G401 (cell line): ENCODE results near the gene C5orf58. TPM values are rescaled to one million over a fixed set of nuclear protein-coding genes. Genes with fewer than 3 reads are reported as not detected.

ENCODE experiments used
- DNase-seq: peaks from one replicate; pipeline ENCODE4 v3.0.0-alpha.2; 2015; ENCODE audit warnings: low spot score
- in situ Hi-C: cut with HindIII; loops from 2 replicates; pipeline ENCODE4 v1.10.0; 2016; ENCODE audit warnings: low sequenced_read_pairs, mixed read lengths
- total RNA-seq: library from RNA; depleted of rRNA; stranded (reverse); fragments of >200 nt; shearing (Covaris generic); gene quantifications from 2 replicates; pipeline ENCODE4 v1.2.3, GENCODE V29; 2014

Gene C5orf58
- total RNA-seq, 1 experiment from 2014 or later, result not detected

DNA sequence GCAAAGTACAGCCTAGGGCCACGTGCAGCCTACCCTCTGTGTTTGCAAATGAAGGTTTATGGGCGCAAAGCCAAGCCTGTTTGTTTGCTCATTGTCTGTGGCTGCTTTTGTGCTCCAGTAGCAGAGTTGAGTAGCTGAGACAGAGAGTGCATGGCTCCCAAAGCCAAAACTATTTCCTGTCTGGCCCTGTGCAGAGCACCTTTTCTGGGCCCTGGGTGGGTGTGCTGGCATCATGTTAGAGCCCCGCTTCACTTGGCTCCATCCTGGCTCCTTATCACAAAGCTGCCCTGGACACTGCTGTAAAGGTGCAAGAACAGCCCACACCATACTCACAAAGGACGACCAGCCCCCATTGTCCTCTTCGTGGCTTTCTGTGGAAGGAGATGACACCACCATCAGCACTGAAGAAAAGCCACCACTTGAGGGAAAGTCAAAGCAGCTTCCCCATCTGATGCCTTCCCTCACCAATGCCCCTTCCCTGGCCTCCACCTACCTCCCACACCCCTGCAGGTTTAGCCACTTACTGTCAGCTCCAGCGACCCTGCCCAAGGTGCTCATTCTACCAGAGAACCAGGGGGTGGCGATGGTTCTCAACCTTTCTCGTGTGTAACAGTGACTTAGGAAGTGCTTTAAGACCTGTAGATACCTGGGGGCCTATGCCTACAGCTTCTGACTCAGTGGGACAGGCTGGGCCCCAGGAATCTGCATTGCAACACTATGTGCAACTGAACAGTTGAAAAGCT is 41.4 kb downstream of the C5orf58 start:
- in situ Hi-C loops, result no loop called here

DNA sequence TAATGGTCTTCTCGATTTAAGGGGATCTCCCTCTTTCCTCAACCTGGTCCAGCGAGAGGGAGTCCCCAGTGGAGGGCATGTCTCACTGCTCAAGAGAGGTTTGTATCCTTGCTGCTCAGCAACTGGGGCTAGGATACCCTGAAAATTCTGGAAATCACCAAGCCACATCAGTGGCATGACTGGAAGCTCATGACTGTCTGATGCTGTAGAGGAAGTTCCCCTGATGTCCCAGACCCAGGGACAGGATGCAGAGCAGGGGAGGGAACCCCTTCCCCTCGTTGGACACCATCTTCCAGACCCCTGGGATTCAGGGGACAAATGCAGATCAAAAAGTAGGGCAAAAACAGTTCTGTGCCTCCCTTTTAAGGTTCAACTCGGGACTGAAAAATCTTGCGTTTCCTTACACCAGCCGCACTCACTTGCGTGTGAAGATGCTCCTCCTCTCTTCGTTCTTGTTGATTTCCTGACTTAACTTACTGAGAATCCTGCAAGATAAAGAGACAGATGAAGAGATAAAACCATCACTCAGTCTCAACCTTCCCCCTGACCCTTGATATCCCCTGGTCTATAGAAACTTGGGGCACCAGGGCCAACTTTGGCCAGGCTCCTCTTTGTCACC is 42.7 kb downstream of the C5orf58 start:
- DNase-seq, result no peak
- in situ Hi-C loops, result no loop called here

More for the DNA sequence above, 41.4 kb downstream of the C5orf58 start:
- DNase-seq, result no peak

DNA sequence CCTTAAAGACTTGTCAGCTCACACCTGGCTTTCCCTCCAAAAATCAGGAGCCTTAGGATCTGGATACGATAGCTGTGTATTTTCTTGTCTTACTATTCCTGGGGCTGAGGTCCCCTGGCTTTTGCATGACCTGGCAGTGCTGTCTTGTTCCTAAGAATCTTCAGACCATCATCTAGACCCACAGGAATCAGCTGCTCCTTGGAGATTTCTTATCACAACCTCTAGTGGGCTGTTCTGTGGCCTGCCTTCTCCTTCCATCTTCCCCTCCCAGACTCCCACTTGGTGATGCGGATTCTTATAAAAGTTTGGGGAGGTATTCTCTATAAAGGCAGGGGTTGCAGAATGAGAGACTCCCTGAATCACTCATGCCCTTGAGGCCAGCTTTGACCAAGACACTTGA is 43.4 kb downstream of the C5orf58 start:
- in situ Hi-C loops, result no loop called here

DNA sequence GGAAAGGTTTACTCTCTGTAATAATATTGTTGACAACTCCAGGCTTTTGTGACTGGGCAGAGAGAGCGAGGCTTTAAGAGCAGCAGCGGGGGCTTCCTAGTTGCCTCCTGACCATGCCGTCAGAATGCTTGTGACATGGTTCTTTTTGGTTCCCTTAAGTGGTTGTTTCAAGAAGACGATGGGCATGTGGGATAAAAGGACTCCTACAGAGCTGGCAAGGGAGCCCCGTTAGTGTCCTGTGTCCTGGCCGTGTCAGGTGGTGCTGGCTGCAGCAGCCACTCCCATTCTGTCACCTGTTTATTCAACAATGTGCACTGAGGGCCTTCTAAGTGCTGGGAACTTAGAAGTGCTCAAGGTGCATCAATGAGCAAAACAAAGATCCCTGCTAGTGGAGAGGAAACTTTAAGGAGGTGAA is 45.1 kb downstream of the C5orf58 start:
- no peak for DNase-seq
- in situ Hi-C loops, result no loop called here

More for the DNA sequence above, 43.4 kb downstream of the C5orf58 start:
- DNase-seq, result no peak

DNA sequence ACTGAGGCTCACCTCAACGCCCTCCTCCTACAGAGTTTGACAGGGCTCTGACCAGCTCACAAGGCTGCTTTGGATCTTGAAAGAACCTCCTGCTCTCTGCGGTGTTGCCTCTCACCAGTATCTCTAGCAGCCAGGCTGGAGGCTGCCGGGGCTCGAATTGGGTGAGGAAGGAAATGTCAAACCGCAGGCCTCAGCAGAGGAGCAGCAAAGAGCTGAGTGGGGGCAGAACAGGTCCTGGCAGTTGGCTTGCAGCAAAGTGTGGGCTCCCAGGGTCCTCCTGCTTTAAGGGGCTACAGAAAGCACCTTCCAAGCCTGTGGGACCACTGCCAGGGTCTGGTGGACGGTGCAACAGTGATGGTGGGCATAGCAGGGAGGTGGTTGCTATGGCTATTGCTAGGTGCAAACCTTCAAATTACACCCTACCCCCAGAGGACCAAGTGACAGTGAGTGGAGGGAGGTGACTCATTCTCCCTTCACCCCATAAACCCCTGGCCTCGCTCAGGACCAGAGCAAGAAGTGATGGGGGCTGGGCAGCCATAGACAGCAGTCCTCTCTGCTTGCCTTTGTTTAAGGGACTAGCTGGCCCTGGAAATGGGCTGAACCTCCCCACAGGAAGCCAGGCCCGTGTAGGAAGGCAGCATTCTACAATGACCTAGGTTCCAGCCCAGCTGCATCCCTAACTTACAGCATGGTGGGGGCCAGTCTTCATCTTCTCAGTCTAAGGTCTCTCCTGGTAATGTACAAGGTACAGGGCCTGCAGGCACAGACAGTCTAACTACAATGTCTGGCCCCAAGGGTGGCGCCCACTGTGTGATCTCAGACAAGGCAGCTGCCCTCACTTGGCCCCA is 46.0 kb downstream of the C5orf58 start:
- in situ Hi-C loops, result no loop called here
- no peak for DNase-seq

DNA sequence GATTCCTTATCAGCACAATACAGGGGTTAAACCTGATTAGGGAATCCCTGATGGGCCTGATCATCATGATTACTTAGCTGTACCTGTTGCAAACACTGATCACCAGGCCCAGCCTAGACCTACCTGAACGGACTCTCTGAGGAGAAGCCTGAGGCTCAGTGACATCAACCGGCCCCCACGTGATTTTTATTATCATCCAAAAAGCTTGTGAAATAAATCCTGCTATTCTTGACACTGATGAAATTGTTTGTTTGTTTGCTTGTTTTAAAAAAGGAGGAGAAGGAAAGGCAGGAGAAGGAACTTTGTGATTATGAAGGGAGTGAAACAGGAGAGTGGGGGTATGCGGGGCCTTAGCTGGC is 46.7 kb downstream of the C5orf58 start:
- in situ Hi-C loops, result no loop called here
- no peak for DNase-seq

DNA sequence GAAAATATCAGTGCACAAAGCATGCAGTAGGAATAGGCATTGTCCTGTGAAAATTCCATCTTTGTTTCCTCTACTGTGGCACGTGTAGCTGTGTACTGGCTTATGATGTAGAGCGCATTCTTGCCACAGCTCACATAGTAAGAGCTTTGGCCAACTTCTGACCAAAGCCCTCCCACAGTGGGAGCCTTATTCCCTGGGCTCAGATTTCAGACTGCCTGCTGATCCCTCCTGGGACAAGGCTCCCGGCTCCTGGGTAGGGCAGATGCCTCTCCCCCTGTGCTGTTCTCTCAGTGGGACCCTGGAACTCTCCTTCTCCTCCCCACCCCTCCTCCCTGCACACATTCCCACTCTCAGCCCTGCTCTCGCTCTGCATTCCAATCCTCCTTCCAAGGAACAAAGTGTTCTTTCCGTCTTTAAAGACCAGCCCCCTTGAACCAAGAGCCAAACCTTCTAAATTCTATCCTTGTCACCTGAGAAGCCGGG is 47.3 kb downstream of the C5orf58 start:
- in situ Hi-C loops, result no loop called here
- no peak for DNase-seq

DNA sequence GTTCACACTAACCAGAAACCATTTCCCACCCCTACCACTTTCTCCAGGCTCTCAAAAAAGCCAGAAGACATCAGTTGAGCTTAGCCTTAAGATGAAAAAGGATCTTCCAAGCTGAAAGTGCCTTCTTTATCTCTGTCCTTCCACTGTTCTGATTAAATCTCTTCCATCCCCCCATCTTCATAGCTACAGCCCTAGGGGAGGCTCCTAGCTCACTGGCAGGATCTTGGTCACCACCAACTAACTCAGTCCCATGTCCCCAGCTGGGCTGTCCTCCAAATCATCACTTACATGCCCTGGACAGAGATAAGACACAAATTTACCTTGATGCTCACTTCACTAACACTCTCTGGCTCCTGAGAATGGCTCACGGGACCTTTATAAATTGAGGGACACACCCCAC is 50.5 kb downstream of the C5orf58 start:
- in situ Hi-C loops, result no loop called here
- no peak for DNase-seq

DNA sequence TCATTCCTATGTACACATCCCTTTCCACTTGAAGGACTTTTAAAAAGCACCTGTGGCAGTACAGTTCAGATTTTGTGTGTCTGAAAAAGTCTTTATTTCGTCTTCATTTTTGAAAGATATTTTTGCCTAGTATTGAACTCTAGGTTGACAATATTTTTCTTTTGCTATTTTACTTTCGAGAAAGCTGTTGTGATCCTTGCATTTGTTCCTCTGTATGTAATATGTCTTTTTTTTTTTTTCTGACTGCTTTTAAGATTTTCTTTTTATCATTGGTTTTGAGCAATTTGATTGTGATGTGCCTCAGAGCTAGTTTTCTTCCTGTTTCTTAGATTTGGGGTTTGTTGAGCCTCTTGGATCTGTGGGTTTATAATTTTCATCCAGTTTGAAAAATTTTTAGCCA is 51.4 kb downstream of the C5orf58 start:
- in situ Hi-C loops, result no loop called here
- no peak for DNase-seq

DNA sequence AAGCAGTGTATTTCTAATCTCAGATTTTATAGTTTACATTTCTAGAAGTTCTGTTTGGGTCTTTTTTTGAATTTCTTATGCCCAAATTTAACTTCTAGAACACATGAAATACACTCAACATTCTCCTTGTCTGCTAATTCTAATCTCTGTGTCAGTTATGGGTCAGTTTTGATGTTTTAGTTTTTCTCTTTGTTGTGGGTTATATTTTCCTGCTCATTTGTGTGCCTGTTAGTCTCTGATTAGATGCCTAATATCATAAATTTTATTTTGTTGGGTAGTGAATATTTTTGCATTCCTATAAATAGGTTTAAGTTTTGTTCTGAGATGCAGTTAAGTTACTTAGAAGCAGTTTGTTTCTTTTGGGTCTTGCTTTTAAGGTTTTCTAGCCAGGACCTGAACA is 52.4 kb downstream of the C5orf58 start:
- in situ Hi-C loops, result no loop called here
- DNase-seq, result no peak

DNA sequence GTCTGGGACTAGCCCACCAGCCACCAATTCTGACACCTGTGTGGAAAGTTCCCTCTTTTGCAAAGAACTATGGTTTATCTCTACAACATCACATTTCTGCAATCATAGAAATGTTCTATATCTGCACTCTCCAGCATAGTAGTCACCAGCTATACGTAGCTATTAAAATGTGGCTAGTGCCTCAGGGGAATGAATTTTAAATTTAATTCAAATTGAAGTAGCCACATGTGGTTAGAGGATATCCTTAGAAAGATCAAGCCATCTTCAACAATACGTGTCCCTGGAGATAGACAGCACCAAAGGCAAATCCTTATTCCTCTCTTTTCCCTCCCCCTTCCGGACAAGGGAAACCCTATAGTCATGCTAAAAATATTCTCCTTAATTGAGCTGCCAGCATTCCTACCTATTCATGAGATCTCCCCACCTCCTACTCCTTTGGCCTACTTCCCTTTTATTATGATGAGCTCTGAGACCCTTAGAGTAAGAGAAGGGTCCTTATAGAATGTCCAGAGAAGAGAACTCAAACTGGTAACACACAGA is 53.7 kb downstream of the C5orf58 start:
- no peak for DNase-seq
- in situ Hi-C loops, result no loop called here

DNA sequence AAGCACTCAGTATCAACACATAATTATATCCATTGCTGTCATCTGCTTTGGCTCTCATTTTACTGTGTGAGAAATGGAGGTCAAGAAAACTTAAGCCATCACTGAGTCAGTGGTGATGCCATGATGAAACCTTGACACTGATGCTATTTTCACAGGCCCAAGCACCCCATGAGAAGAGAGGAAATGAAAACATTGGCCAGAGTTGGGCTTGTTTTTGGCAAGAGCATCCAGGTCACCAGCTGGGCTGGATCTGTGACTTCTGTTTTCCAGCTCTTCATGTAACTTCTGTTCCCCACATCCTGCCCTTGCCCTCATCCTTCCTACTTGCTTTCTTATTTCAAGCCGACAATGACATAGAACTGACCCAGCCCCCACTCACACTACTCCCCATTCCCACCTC is 54.7 kb downstream of the C5orf58 start:
- peak; percentile 19 for DNase-seq
- in situ Hi-C loops, result no loop called here

DNA sequence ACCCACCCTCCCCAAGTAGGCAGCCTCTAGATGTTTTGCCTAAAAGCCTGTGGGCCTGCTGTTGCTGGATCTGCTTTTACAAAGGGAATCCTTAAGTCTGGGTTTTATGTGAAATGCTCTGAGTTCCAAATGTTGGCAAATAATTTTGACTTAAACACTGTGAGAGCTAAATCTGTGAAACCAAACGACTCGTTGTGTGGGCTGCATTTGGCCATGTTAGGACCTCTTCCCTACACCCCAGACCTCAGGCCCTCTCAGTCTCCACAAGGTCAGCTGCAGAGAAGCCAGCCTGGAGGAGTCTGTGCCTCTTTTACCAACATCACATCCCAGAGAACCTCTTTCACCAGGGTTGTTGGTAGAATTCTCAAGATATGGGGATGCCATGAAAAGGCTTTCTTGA is 55.4 kb downstream of the C5orf58 start:
- no peak for DNase-seq
- in situ Hi-C loops, result no loop called here

DNA sequence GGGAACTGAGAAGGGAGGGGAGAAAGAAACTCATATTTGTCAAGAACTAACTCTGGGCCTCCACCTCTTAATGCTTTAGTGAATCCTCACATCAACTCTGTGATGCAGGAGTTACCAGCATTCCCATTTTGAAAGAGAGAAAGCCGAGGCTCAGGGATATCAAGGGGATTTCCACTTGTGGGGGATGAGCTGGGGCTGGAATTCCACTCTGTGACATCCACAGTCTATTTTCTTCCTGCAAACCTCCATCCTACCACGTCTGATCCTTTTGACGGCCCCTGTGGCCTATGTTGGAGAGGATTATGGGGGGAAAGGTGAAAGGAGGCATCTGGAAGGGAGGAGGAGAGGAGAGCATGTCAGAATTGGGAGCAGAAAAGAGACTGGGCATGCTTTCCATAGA is 55.8 kb downstream of the C5orf58 start:
- in situ Hi-C loops, result no loop called here
- no peak for DNase-seq

DNA sequence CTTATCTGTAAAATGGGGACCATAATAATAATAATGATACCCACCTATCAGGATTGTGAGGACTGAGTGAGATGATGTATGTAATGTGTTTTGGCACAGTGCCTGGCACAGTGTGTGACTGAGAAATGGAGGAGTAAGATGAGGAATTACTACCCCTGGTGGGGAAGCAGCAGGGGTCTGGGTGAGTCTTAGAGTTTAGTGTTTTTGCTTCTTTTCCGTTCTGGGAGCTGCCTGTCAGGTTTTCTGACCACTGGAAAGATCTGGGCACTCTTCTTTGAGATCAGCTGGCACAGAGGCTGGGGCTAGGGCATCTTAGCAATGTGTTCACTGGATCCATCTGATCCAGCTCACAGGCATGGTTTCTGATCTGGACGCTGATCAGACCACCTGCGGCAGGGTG is 56.3 kb downstream of the C5orf58 start:
- no peak for DNase-seq
- in situ Hi-C loops, result no loop called here

DNA sequence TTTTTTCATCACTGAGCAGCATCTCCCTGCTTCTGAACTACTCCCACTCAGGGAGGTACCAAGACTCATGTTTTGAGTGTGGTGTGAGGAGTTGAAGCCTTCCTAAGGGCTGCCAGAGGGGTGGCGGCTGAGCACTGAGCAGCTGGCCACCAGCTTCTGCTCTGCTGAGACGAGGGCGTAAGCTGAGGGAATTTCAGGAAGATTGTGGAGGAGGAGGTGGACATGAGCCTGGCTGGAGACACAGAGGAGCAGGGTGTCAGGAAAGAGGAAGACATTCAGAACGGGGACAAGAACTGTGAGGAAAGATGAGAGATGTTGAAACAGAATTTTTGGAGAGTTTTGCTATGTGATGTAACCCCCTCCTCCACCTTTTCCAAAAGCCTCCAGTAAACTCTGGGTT is 57.0 kb downstream of the C5orf58 start:
- no peak for DNase-seq
- in situ Hi-C loops, result no loop called here

DNA sequence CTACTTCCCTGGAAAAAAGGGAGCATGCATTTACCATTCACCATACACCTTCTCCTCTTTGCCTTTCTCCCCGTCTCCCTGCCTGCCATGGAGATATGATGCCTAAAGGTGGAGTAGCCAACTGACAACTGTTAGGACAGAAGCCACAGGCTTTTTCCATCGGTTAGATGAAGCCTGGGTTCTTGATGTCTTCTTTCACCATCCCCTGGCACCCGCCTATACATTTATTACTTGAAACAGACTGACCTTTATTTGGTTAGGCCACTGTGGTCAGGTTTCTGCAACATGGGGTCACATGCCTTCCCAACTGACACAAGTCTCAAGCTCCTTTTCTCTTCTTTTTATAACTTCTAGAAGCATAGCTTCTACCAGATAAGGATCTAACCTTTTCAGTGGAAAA is 57.7 kb downstream of the C5orf58 start:
- in situ Hi-C loops, result no loop called here
- no peak for DNase-seq

DNA sequence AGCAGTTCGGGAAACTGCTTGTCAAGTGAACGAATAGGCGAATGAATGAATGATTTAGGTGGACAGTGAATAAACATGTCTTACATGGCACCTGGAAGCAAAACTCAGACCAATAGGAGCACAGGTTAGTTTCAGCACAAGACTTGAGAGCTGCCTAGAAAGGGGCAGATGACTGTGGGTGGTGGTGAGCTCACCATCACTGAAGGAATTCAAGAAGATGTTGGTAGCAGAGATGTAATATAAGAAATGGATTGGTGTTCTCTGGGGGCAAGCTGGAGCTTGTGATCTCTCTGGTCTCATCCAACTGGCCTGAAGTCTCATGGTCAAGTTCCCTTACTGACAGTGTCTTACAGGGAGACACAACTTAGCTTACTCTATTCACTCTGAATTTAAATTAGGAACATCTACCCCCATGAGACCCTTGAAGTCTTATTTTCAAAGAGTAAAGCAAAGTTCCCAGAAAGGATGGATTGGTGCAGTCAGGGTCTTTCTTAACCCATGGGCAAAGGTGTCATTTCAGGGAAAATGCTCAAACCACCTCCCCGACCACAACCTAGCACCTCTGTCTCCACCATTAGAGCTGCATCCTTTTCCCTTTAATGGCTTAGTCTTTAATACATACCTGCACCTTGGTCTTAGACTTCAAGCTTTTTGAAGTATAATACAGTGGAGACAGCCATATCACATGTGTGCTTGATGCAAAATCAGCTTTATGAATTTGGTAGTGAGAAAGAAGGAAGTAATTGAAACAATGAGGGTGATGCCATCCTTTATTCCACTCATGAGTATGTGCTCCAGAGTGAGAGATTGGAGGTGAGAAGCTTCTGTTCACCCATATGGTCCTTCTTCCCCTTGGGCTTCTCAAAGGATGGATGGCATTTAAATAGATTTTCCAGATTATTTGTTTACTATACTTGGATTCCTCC is 59.7 kb downstream of the C5orf58 start:
- in situ Hi-C loops, result no loop called here
- no peak for DNase-seq

DNA sequence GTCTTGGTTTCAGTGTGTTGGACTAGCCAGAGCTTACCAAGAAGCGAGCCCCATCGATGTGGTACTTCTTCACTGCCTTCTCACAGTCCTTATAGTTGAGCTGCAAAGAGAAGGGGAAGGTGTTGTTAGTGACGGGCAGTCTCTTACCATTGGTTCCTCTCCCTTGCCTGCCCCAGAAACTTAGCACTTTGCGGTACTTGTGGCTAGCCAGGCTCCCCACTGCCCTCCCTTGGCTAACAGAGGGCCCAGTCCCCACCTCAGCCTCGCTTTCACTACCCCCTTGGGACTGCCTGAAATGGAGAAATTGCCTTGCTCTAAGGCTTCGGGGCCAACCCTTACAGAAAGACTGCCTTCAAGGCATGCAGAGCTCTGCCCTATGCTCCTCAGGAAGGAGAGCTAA is 60.5 kb downstream of the C5orf58 start:
- in situ Hi-C loops, result no loop called here

More for the DNA sequence above, 60.5 kb downstream of the C5orf58 start:
- DNase-seq, result no peak
